Keratinocyte (primary cell): Measurements from ENCODE around the gene MTA3.

Source experiments
- EZH2 ChIP-seq: IDR thresholded peaks from one replicate; pipeline ENCODE4 v1.6.1; 2012; ENCODE audit warnings: inconsistent platforms, mild to moderate bottlenecking, low read length, moderate library complexity
- TF ChIP-seq, protein P1 (sequence below), 3 experiments: IDR thresholded peaks in 1 of 3; conservative IDR thresholded peaks in 1 of 3; optimal IDR thresholded peaks in 1 of 3; 2 replicates in 2 of 3; 3 replicates in 1 of 3; pipeline versions ENCODE3 to v1.5.1; 2011; ENCODE audit warnings: low read length in 3 of 3, mild to moderate bottlenecking in 3 of 3, moderate library complexity in 2 of 3, control low read depth in 1 of 3, inconsistent platforms in 1 of 3; ENCODE audit not compliant: insufficient read depth in 2 of 3; ENCODE audit errors: extremely low read depth in 1 of 3

DNA sequence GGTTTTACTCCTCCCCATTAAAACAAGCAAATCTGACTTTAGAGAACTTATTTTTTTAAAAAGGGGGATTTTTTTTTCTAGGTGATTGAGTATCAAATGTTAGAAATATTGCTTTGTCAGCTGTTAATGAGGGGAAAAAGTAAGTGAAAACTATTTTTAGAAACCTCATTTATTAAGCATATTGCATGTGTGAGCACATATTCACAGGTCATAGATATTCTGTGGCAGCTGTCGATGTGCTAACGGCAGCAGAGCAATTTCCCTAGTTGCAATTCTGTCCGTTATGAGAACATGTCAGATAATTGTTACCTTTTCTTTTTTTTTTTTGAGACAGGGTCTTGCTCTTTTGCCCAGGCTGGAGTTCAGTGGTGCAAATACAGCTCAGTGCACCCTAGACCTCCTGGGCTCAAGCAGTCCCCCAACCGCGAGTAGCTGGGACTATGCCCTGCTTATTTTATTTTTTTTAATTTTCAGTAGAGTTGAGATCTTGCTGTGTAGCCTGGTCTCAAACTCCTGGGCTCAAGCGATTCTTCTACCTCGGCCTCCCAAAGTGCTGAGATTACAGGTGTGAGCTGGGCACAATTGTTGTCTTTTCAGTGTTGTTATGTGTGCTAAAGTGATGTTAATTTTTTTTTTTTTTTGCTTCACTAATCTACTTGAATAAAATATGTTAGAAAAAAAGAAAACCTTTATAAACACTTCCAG is 69.8 kb downstream of the MTA3 start:
- TF ChIP-seq, protein P1, sequence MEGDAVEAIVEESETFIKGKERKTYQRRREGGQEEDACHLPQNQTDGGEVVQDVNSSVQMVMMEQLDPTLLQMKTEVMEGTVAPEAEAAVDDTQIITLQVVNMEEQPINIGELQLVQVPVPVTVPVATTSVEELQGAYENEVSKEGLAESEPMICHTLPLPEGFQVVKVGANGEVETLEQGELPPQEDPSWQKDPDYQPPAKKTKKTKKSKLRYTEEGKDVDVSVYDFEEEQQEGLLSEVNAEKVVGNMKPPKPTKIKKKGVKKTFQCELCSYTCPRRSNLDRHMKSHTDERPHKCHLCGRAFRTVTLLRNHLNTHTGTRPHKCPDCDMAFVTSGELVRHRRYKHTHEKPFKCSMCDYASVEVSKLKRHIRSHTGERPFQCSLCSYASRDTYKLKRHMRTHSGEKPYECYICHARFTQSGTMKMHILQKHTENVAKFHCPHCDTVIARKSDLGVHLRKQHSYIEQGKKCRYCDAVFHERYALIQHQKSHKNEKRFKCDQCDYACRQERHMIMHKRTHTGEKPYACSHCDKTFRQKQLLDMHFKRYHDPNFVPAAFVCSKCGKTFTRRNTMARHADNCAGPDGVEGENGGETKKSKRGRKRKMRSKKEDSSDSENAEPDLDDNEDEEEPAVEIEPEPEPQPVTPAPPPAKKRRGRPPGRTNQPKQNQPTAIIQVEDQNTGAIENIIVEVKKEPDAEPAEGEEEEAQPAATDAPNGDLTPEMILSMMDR (optimal IDR thresholded peaks at IDR 0.05 in 1 of 3, IDR thresholded peaks at IDR 0.05 in 1 of 3, conservative IDR thresholded peaks at IDR 0.05 in 1 of 3; ENCODE audit: extremely low read depth in 1 of 3, insufficient read depth in 2 of 3, low read length in 3 of 3), result no peak
- TF ChIP-seq EZH2, result no peak
